Endodermal cell (in vitro differentiated cells): ENCODE data around the gene VPS41. TPM values are rescaled to one million over a fixed set of nuclear protein-coding genes. Genes with fewer than 3 reads are reported as not detected.

ENCODE experiments used
- DNase-seq: peaks from one replicate; pipeline ENCODE4 v3.0.0-alpha.2; 2017
- H3K27ac ChIP-seq: 2 replicates; pipeline ENCODE4 v1.5.1; 2013; ENCODE audit warnings: mild to moderate bottlenecking, low read depth, low read length, moderate library complexity
- H3K27me3 ChIP-seq: 2 replicates; pipeline ENCODE4 v1.6.1; 2013; ENCODE audit warnings: mild to moderate bottlenecking, low read length, moderate library complexity; ENCODE audit not compliant: insufficient read depth, control insufficient read depth, poor library complexity, severe bottlenecking
- H3K36me3 ChIP-seq: 2 replicates; pipeline ENCODE4 v1.7.0; 2013; ENCODE audit warnings: mild to moderate bottlenecking, low read length, moderate library complexity; ENCODE audit not compliant: control insufficient read depth, insufficient read depth
- H3K4me1 ChIP-seq: one replicate; pipeline ENCODE4 v1.7.0; 2013; ENCODE audit warnings: low read length; ENCODE audit not compliant: control insufficient read depth, insufficient read depth
- H3K4me3 ChIP-seq: 2 replicates; pipeline ENCODE4 v1.5.1; 2013; ENCODE audit warnings: mild to moderate bottlenecking, low read length, moderate library complexity
- H3K9ac ChIP-seq: 2 replicates; pipeline ENCODE4 v1.6.1; 2013; ENCODE audit warnings: mild to moderate bottlenecking, low read length, moderate library complexity; ENCODE audit not compliant: poor library complexity, severe bottlenecking; ENCODE audit errors: extremely low read depth
- H3K9me3 ChIP-seq: 2 replicates; pipeline ENCODE4 v1.6.1; 2013; ENCODE audit warnings: mild to moderate bottlenecking, low read length, moderate library complexity; ENCODE audit not compliant: control insufficient read depth
- H3K27ac Mint-ChIP-seq: 2 replicates; pipeline ENCODE4 v1.8.0; 2020; ENCODE audit warnings: mixed read lengths
- H3K27me3 Mint-ChIP-seq: 2 replicates; pipeline ENCODE4 v1.8.0; 2021; ENCODE audit warnings: mild to moderate bottlenecking, mixed read lengths; ENCODE audit not compliant: insufficient read depth
- H3K36me3 Mint-ChIP-seq: 2 replicates; pipeline ENCODE4 v1.8.0; 2020; ENCODE audit warnings: low read depth, mixed read lengths
- H3K4me1 Mint-ChIP-seq: 2 replicates; pipeline ENCODE4 v1.8.0; 2020; ENCODE audit warnings: mixed read lengths
- H3K4me3 Mint-ChIP-seq: 2 replicates; pipeline ENCODE4 v1.8.0; 2020; ENCODE audit warnings: mild to moderate bottlenecking, moderate library complexity, mixed read lengths
- H3K9me3 Mint-ChIP-seq: 2 replicates; pipeline ENCODE4 v1.8.0; 2020; ENCODE audit warnings: mild to moderate bottlenecking, mixed read lengths
- WGBS, 2 experiments: methylation state at CpG; one replicate each; pipeline versions ENCODE4 v1.1.5 to v1.1.7; 2013; ENCODE audit warnings: missing lambda C conversion rate in 2 of 2, mixed read lengths in 1 of 2; ENCODE audit not compliant: insufficient coverage in 1 of 2, insufficient read length in 1 of 2; 5-methylcytosine and 5-hydroxymethylcytosine counted together
- total RNA-seq, 2 donors: library from RNA; stranded (reverse); fragmentation: NEBNext Ultra II Directional in 1 of 2; extraction: Animal tissue kit (Norgen Biotek cat#: 25700) in 1 of 2; gene quantifications; 2 replicates in 1 of 2; 3 replicates in 1 of 2; pipeline ENCODE4 v1.2.1, GENCODE V29; 2021
- TF ChIP-seq, protein P1 (sequence below): fragments of 200-600 bp; sonication (generic); conservative IDR thresholded peaks from 2 replicates; pipeline ENCODE4 v1.5.0; 2021; ENCODE audit warnings: antibody characterized with exemption, mild to moderate bottlenecking

VPS41 gene
- total RNA-seq, 2 donors from 2014 or later = 77.1 to 78.0 TPM

GRCh38 chr7:38685851-38686250 lies 223.1 kb downstream of the VPS41 start:
- peaks cover 4% of the 10 kb centered on the region for H3K27me3 Mint-ChIP-seq
- H3K4me3 Mint-ChIP-seq = no peak overlapping the region

GRCh38 chr7:38682606-38683005 lies 226.4 kb downstream of the VPS41 start:
- no peak overlapping the region for H3K27ac Mint-ChIP-seq
- H3K27me3 ChIP-seq = no peaks in the 10 kb centered on the region
- no peaks in the 10 kb centered on the region for H3K36me3 ChIP-seq
- 84 to 100% methylated on average over 1 to 3 of the region's 3 CpGs for WGBS, 2 experiments
- H3K9me3 ChIP-seq = peaks cover 16% of the 10 kb centered on the region
- H3K4me3 ChIP-seq = peak overlapping the region; percentile 7
- no peak overlapping the region for H3K4me3 Mint-ChIP-seq
- peaks cover 15% of the 10 kb centered on the region for H3K4me1 ChIP-seq
- no peak overlapping the region for H3K27ac ChIP-seq
- H3K36me3 Mint-ChIP-seq = no peaks in the 10 kb centered on the region
- H3K27me3 Mint-ChIP-seq = peaks cover 9% of the 10 kb centered on the region
- H3K9ac ChIP-seq = no peak overlapping the region
- peaks cover 30% of the 10 kb centered on the region for H3K4me1 Mint-ChIP-seq
- no peak for DNase-seq
- TF ChIP-seq, protein P1, sequence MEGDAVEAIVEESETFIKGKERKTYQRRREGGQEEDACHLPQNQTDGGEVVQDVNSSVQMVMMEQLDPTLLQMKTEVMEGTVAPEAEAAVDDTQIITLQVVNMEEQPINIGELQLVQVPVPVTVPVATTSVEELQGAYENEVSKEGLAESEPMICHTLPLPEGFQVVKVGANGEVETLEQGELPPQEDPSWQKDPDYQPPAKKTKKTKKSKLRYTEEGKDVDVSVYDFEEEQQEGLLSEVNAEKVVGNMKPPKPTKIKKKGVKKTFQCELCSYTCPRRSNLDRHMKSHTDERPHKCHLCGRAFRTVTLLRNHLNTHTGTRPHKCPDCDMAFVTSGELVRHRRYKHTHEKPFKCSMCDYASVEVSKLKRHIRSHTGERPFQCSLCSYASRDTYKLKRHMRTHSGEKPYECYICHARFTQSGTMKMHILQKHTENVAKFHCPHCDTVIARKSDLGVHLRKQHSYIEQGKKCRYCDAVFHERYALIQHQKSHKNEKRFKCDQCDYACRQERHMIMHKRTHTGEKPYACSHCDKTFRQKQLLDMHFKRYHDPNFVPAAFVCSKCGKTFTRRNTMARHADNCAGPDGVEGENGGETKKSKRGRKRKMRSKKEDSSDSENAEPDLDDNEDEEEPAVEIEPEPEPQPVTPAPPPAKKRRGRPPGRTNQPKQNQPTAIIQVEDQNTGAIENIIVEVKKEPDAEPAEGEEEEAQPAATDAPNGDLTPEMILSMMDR = no peak
- H3K9me3 Mint-ChIP-seq = peaks cover 13% of the 10 kb centered on the region

More at GRCh38 chr7:38685851-38686250, 223.1 kb downstream of the VPS41 start:
- Mint-ChIP-seq H3K36me3 (no peaks in the 10 kb centered on the region), H3K9me3 (peaks cover 16% of the 10 kb centered on the region), H3K27ac (no peak overlapping the region), H3K4me1 (peaks cover 27% of the 10 kb centered on the region)
- H3K4me3 ChIP-seq = no peak overlapping the region
- no peak overlapping the region for H3K27ac ChIP-seq
- H3K27me3 ChIP-seq = no peaks in the 10 kb centered on the region
- H3K9me3 ChIP-seq = peaks cover 31% of the 10 kb centered on the region
- no peak for DNase-seq
- H3K4me1 ChIP-seq = peaks cover 15% of the 10 kb centered on the region
- TF ChIP-seq, protein P1 = no peak
- 94 to 95% methylated on average over 17 to 21 of the region's 21 CpGs for WGBS, 2 experiments
- H3K9ac ChIP-seq = no peak overlapping the region
- H3K36me3 ChIP-seq = no peaks in the 10 kb centered on the region

- Histone ChIP-seq H3K36me3 (no peaks in the 10 kb centered on the region), H3K4me1 (peaks cover 15% of the 10 kb centered on the region), H3K9ac (no peak overlapping the region), H3K27ac (no peak overlapping the region), H3K27me3 (no peaks in the 10 kb centered on the region), H3K9me3 (peaks cover 15% of the 10 kb centered on the region), H3K4me3 (peak overlapping the region; percentile 7)
- TF ChIP-seq, protein P1 = no peak
- Mint-ChIP-seq H3K4me1 (peaks cover 30% of the 10 kb centered on the region), H3K27me3 (peaks cover 9% of the 10 kb centered on the region), H3K36me3 (no peaks in the 10 kb centered on the region), H3K9me3 (peaks cover 13% of the 10 kb centered on the region), H3K4me3 (no peak overlapping the region), H3K27ac (no peak overlapping the region)
- no peak for DNase-seq
- 89 to 100% methylated on average over 1 of the region's 1 CpG for WGBS, 2 experiments
These were observed 227.1 kb downstream of the VPS41 start for GRCh38 chr7:38681882-38682281.
